Hematopoietic multipotent progenitor cell treated with erythropoietin and hydrocortisone succinate and interleukin-3 and kit ligand, for 4 days (in vitro differentiated cells): ENCODE measurements around the gene ZNF366.

Experiments used
- DNase-seq: peaks from one replicate; pipeline ENCODE4 v3.0.0-alpha.2; 2015

The ZNF366 gene

GRCh38 chr5:72519111-72519510, 11.9 kb upstream of the ZNF366 start:
- DNase-seq, result no peak

GRCh38 chr5:72518001-72518683, 10.9 kb upstream of the ZNF366 start:
- DNase-seq, result peak; percentile 78

GRCh38 chr5:72516916-72517315, 9.7 kb upstream of the ZNF366 start:
- DNase-seq, result no peak

GRCh38 chr5:72515211-72515610, 8.0 kb upstream of the ZNF366 start:
- DNase-seq, result no peak

- DNase-seq, result no peak
Observed at GRCh38 chr5:72512593-72512860, 5.3 kb upstream of the ZNF366 start.

- no peak for DNase-seq
Observed at GRCh38 chr5:72511774-72512592, 4.8 kb upstream of the ZNF366 start.

- no peak for DNase-seq
Observed at GRCh38 chr5:72511366-72511765, 4.2 kb upstream of the ZNF366 start.

- DNase-seq, result peak; percentile 37
Observed at GRCh38 chr5:72510610-72511181, 3.5 kb upstream of the ZNF366 start.

GRCh38 chr5:72509401-72509800, 2.2 kb upstream of the ZNF366 start:
- DNase-seq, result no peak

- peak; percentile 78 for DNase-seq
Observed at GRCh38 chr5:72508241-72509170, 1.3 kb upstream of the ZNF366 start.

GRCh38 chr5:72507907-72508238, 663 bp upstream of the ZNF366 start:
- no peak for DNase-seq

GRCh38 chr5:72506158-72506549, 1.1 kb downstream of the ZNF366 start:
- DNase-seq, result no peak

GRCh38 chr5:72505539-72506157, 1.6 kb downstream of the ZNF366 start:
- no peak for DNase-seq

- no peak for DNase-seq
Observed at GRCh38 chr5:72505016-72505415, 2.2 kb downstream of the ZNF366 start.

- DNase-seq, result peak; percentile 65
Observed at GRCh38 chr5:72503888-72504491, 3.2 kb downstream of the ZNF366 start.

- no peak for DNase-seq
Observed at GRCh38 chr5:72501488-72501887, 5.7 kb downstream of the ZNF366 start.

GRCh38 chr5:72499730-72500129, 7.5 kb downstream of the ZNF366 start:
- no peak for DNase-seq

GRCh38 chr5:72499090-72499489, 8.1 kb downstream of the ZNF366 start:
- no peak for DNase-seq

GRCh38 chr5:72498284-72498683, 8.9 kb downstream of the ZNF366 start:
- DNase-seq, result no peak

GRCh38 chr5:72497823-72498222, 9.4 kb downstream of the ZNF366 start:
- no peak for DNase-seq

GRCh38 chr5:72495410-72495809, 11.8 kb downstream of the ZNF366 start:
- no peak for DNase-seq

- DNase-seq, result no peak
Observed at GRCh38 chr5:72494623-72495124, 12.5 kb downstream of the ZNF366 start.
